ENCODE data around the gene SLC5A6.
A peak's percentile ranks its signal among the peaks of the same experiment; 100 is the strongest.
"Not testable (repeated sequence)": the region's sequence is repeated elsewhere in the genome, so short reads cannot be mapped to it uniquely, and the experiment has no call there.

SLC5A6 gene

DNA sequence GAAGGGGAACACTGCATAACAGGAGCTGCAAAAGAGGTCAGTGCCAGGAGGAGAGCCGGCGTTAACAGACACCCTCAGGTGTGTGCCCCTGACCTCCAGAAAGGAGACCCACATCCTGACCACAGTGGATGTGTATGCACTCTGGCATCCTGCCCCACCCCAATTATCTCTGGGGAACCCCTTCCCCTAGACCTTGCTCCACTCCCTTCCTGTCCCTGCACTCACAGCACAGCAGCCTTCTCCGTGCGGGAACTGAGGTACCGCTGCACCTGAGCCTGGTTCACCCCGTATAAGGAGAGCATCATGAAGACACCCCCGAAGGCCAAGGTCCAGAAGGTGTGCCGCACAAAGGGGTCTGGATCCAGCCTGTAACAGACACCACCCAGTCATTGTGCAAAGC, 7.5 kb downstream of the SLC5A6 start:
- FAIRE-seq (no peak), DNase-seq (ENCODE audit: insufficient read length, low spot score) (no peak)
- TF ChIP-seq POLR2A (IDR thresholded peaks at IDR 0.05; ENCODE audit: low read depth, low read length) = no peak

DNA sequence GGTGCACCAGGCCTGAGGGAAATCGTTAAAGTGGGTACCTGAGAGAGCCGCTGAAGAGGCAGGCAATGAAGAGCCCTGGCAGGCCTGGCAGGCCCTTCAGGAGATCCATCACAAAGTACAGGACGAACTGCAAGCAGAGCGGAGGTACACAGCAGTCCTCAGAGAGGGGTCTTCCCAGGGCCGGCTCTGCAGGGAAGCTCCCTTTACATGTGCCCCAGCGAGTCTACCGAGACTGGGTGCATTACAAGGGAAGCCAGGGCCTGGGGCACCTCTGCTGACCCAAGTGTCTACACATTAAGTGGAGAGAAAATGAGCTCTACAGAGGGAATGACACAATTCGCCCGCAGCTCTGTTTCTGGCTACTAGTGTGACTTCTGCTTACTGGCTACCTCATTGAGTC, 8.3 kb downstream of the SLC5A6 start:
- FAIRE-seq (no peak), DNase-seq (ENCODE audit: insufficient read length, low spot score) (no peak)
- no peak for TF ChIP-seq POLR2A (IDR thresholded peaks at IDR 0.05; ENCODE audit: low read depth, low read length)

DNA sequence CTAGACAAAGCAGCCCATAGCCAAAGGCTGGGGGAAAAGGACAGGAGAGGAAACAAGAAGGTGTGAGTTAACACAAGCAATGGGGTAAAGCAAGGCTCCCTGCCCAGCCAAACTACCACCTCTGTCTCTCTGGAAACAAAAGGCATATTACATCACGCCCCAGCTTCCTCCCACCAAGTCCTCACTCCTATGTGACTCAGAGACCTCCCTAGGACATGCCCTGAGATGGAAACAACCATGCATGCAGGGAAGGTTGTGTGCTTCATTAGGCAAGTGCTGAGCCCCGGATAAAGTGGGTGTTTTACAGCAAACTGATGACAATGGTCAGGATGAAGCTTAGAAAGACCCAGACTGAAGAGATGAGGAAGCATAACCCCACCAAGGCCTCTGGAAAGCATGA, 9.2 kb downstream of the SLC5A6 start:
- no peak for DNase-seq (ENCODE audit: insufficient read length, low spot score)
- FAIRE-seq = no peak
- TF ChIP-seq POLR2A (IDR thresholded peaks at IDR 0.05; ENCODE audit: low read depth, low read length) = no peak

DNA sequence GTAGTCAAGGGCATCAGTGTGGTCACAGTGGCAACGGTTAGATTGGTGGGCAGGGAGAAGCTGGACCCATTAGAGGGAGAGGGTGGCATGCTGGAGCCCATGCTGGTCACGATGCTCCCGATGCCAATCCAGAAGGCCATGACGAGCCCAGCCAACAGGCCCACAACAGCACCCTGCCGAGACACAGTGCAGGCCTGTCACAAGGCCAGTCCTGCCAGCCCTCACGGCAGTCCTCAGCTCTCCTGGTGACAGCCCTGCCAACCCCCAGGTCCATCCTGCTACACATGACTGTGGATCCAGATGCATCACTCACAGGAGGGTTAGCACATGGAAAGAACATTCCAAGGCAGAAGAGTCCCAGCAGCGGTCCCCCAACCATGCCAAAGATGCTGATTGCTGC, 10.4 kb downstream of the SLC5A6 start:
- no peak for DNase-seq (ENCODE audit: insufficient read length, low spot score)
- FAIRE-seq = no peak
- no peak for TF ChIP-seq POLR2A (IDR thresholded peaks at IDR 0.05; ENCODE audit: low read depth, low read length)

DNA sequence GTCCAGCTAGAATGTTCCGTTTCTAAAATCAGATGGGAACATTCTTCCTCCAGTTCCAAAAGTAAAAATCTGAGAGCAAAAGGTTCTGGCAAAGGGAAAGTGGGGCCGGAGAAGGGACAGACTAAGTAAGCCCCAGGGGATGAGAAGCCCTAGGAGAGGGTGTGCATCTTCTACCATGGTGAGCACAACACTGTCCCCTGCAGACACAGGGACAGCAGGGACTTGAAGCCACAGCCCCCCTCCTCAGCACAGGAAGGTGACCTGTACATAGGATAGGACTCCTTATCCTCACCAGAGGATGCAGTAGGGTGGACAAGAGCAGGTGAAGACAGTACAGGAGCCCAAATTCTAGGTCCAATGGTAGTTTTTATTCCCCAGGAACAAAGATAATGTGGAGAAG, 12.8 kb downstream of the SLC5A6 start:
- no peak for DNase-seq (ENCODE audit: insufficient read length, low spot score)
- no peak for FAIRE-seq
- no peak for TF ChIP-seq POLR2A (IDR thresholded peaks at IDR 0.05; ENCODE audit: low read depth, low read length)

DNA sequence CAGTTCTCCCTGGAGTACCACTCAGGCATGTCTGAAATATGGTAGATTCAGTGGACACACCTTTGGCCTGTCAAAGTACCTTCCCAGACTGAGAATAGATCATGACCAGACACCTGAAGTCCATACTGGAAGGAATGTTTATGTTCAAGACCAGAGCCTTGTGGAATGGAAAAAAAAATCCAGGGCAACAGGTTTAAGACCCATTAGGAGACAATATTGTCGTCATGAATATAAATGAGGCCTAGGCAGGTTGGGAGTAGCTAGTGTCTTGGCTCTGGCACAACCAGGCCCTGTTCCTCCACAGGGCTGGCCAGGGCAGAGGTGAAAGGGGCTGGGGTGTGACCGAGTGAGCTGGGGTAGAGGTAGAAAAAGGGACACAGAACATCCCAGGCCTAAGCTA, 13.4 kb downstream of the SLC5A6 start:
- no peak for DNase-seq (ENCODE audit: insufficient read length, low spot score)
- FAIRE-seq = no peak
- TF ChIP-seq POLR2A (IDR thresholded peaks at IDR 0.05; ENCODE audit: low read depth, low read length) = no peak

DNA sequence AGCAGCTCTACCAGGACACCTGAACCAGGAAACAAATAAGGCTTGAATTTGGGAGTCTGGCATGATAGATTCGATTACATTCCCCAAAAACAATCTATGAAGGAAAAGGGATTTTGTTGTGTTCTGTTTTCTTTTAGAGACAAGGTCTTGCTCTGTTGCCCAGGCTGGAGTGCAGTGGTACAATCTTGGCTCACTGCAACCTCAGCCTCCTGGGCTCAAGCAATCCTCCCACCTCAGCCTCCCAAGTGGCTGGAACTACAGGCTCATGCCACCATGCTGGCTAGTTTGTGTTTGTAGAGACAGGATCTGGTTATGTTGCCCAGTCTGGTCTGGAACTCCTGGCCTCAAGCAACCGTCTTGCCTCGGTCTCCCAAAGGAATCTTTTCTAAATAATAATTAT, 14.0 kb downstream of the SLC5A6 start:
- FAIRE-seq; DNase-seq (ENCODE audit: insufficient read length, low spot score): not testable (repeated sequence)

DNA sequence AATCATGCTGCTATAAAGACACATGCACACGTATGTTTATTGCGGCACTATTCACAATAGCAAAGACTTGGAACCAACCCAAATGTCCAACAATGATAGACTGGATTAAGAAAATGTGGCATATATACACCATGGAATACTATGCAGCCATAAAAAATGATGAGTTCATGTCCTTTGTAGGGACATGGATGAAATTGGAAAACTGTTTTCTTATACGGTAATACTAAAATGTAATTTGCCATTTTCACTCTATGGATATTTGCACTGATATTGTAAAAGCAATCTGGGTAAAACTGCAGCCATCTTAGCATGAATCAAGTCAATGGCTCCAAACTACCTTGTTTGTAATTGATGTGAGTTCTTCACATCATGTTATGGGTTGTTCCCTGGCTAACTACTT, 16.3 kb downstream of the SLC5A6 start:
- DNase-seq (ENCODE audit: insufficient read length, low spot score); FAIRE-seq: not testable (repeated sequence)

DNA sequence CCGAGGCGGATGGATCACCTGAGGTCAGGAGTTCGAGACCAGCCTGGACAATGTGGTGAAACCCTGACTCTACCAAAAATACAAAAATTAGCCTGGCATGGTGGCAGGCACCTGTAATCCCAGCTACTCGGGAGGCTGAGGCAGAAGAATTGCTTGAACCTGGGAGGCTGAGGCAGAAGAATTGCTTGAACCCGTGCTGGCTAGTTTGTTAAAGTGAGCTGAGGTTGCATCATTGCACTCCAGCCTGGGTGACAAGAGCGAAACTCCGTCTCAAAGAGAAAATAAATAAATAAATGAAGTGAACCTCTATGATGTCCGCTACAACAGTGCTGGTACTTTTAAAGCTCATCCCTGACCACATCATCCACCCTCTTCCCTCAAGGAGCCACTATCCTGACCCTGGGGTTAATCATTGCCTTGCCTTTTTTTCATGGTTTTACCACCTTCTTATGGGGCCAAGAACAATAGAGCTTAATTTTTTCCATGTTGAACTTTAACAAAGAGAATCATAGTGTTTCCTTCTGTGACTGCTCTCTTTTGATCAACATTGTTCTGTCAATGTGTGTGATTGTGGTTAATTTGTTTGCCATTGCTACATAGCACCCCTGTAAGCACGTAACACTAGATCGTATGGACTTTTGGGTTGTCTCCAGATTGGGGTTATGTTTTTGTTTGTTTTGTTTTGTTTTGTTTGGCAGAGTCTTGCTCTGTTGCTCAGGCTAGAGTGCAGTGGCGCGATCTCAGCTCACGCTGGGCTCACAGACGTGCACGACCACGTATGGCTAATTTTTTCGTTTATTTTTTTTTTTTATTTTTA, 17.3 kb downstream of the SLC5A6 start:
- DNase-seq (ENCODE audit: insufficient read length, low spot score) (no peak), FAIRE-seq (no peak)
- no peak for TF ChIP-seq POLR2A (IDR thresholded peaks at IDR 0.05; ENCODE audit: low read depth, low read length)

DNA sequence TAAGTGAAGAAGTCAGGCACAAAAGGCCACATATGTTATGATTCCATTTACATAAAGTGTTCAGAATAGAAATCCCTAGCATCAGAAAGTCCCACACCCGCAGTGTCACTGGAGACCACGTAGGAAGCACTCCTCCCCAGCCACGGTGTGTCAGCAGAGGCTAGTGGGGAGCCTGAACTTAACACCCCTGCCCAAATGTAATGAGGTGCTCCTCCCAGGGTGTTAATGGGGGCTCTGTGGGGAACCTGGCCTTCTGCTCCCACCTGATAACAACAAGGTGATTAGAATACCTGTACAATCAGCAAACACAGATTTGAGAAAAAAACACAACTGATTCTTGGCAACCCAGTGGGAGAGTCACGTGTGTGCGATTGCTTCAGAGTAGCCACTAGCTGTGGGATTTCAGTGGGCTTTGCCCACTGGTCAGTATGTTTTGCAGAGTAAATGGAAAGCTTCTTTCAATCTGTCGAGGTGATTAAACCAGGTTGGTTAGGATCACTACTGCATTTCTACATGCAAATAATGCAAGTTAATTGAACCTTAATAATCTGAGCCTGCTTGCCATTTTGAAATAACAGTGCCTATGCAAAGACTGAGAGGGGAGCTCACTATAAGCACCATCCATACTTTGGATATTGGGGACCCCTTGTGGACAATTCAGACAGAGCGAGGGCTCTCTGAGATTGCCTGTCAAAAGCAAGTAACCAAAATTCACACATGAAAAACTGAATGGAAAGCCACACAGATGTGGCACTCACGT, 20.8 kb downstream of the SLC5A6 start:
- peak; percentile 71 for FAIRE-seq

DNA sequence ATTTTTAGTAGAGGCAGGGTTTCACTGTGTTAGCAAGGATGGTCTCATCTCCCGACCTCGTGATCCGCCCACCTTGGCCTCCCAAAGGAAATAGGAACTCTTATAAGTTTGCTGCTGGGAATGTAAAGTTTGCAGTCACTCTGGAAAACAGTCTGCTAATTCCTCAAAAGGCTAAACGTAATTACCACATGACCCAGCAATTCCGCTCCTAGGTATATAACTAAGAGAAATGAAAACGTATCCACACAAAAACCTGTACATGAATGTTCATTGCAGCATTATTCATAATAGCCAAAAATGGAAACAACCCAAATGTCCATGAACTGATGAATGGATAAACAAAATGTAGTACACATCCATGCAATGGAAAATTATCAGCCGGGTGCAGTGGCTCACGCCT, 22.1 kb downstream of the SLC5A6 start:
- FAIRE-seq (no peak), DNase-seq (ENCODE audit: insufficient read length, low spot score) (no peak)
- TF ChIP-seq POLR2A (IDR thresholded peaks at IDR 0.05; ENCODE audit: low read depth, low read length) = no peak

More for the DNA sequence above, 20.8 kb downstream of the SLC5A6 start:
- TF ChIP-seq POLR2A (IDR thresholded peaks at IDR 0.05; ENCODE audit: low read depth, low read length) = no peak
- DNase-seq (ENCODE audit: insufficient read length, low spot score) = peak; percentile 35

DNA sequence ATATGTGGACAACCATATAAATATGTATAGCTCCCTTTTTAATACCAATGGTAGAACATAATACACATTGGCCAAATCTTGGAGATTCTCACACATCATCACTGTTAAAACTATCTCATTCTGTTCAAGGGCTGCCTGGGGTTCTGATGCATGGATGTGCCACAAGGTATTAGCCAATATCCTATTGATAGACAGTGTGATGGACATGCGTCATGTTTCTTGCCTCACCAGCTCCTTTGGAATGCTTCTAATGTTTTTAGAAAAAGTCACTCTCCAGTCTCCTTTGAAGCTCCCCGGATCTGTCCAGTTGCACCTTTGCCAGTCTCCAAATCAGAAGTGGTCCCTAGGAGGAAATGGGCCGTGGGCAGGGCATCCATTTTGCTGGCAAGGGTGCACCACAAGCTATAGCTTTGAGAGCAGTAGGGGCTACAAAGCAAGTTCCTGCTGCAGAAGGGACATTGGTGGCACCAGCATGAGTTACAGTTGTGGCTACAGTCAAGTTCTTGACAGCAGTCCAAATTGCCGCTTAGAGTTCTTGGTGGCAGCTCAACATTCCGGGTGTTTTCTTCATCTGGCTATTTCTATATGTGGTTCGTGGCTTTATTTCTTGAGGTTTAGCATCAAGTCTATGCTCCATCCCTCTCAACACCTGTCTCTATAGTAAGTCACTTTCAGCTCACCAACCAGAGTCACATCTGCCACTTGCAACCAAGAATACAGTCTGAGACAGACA, 25.3 kb downstream of the SLC5A6 start:
- no peak for TF ChIP-seq POLR2A (IDR thresholded peaks at IDR 0.05; ENCODE audit: low read depth, low read length)
- FAIRE-seq (no peak), DNase-seq (ENCODE audit: insufficient read length, low spot score) (no peak)

DNA sequence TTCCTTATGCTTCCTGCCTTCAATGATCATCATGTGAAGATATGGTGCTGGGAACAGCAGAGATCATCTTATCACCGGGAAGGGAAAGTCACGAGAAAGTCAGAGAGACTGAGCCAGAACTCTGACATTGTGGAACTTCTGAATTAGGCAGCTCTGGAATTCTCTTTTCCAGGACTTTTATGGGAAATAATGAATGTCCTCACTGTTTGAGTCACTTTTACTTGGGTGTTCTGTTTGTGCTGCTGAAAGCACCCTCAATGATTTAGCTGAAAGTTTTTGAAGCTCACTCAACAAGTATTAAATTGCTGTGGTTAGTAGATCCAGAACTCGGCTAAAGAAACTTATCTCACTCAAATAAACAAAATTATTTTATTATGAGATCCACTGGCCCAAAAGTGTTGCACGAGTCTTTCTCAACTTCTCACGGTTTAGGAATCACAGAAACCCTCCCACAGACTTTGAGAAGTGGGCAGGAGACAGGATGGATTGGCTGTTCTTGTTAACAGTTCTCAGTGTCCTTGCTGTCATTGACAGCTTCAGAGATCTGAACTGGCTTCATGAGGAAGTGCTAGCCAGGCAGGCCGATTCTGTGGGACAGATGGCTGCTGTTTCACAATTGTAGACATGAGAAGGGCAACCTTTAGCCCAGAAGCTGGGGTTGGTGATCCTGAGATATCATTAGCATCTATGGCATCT, 26.6 kb downstream of the SLC5A6 start:
- FAIRE-seq (no peak), DNase-seq (ENCODE audit: insufficient read length, low spot score) (no peak)
- TF ChIP-seq POLR2A (IDR thresholded peaks at IDR 0.05; ENCODE audit: low read depth, low read length) = no peak

DNA sequence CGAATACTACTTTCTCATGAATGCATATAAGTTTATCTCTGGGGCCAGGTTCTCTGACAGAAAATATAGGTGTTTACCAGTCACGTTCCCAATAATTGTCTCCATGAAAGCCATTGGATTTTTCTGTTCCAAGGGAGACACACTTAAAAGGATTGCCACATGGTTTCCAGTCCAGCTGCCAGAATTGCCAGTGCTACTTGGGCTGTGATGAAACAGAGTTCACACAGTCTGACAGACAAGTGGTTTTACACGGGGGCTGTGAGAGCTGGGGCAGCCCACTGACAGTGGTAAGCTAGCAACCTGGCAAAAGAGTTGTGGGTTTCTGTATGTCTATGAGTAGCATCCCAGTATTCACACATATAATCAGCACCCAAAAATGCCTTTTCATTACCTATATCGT, 28.0 kb downstream of the SLC5A6 start:
- no peak for DNase-seq (ENCODE audit: insufficient read length, low spot score)
- no peak for FAIRE-seq
- no peak for TF ChIP-seq POLR2A (IDR thresholded peaks at IDR 0.05; ENCODE audit: low read depth, low read length)
